DND-41 (cell line): ENCODE measurements around the gene CRHR2.

Source experiments
- ATAC-seq: fragments of 200-7000 bp; cut with Tn5 transposase; 3 replicates; pipeline ENCODE4 v1.9.1; 2021; ENCODE audit warnings: low read depth; ENCODE audit not compliant: insufficient read depth
- DNase-seq: peaks from one replicate; pipeline ENCODE4 v3.0.0-alpha.2; 2020
- H2AFZ ChIP-seq: 2 replicates; pipeline ENCODE4 v1.6.0; 2012; ENCODE audit warnings: low read depth, low read length
- H3K27ac ChIP-seq: 2 replicates; pipeline ENCODE4 v1.5.1; 2012; ENCODE audit warnings: low read length, inconsistent platforms
- H3K27me3 ChIP-seq: fragments of 200-600 bp; sonication (generic); 2 replicates; pipeline ENCODE4 v1.6.0; 2012; ENCODE audit warnings: low read length, mild to moderate bottlenecking, inconsistent platforms; ENCODE audit not compliant: insufficient read depth, poor library complexity
- H3K36me3 ChIP-seq: 2 replicates; pipeline ENCODE4 v1.5.1; 2012; ENCODE audit warnings: low read length, inconsistent platforms; ENCODE audit not compliant: insufficient read depth
- H3K4me1 ChIP-seq: 2 replicates; pipeline ENCODE4 v1.5.1; 2012; ENCODE audit warnings: mild to moderate bottlenecking, low read length; ENCODE audit not compliant: insufficient read depth
- H3K4me2 ChIP-seq: 2 replicates; pipeline ENCODE4 v1.6.0; 2012; ENCODE audit warnings: mild to moderate bottlenecking, moderate library complexity, low read length, inconsistent platforms; ENCODE audit not compliant: insufficient read depth
- H3K4me3 ChIP-seq, 2 experiments: fragments of 200-600 bp in 1 of 2; shearing (Covaris generic) in 1 of 2; 2 replicates each; pipeline ENCODE4 v1.5.1; 2012 to 2016; ENCODE audit warnings: inconsistent platforms in 2 of 2, low read length in 2 of 2, mild to moderate bottlenecking in 2 of 2, low read depth in 1 of 2, moderate library complexity in 1 of 2
- H3K79me2 ChIP-seq: 2 replicates; pipeline ENCODE4 v1.6.0; 2012; ENCODE audit warnings: low read length, inconsistent platforms; ENCODE audit not compliant: insufficient read depth
- H3K9ac ChIP-seq: 2 replicates; pipeline ENCODE4 v1.6.0; 2012; ENCODE audit warnings: low read depth, mild to moderate bottlenecking, inconsistent platforms, low read length, moderate library complexity
- H3K9me3 ChIP-seq: 2 replicates; pipeline ENCODE4 v1.5.1; 2012; ENCODE audit warnings: low read length, moderate library complexity, mild to moderate bottlenecking, inconsistent platforms; ENCODE audit not compliant: insufficient read depth, severe bottlenecking
- H4K20me1 ChIP-seq: 2 replicates; pipeline ENCODE4 v1.6.0; 2012; ENCODE audit warnings: low read length; ENCODE audit not compliant: insufficient read depth
- EZH2 ChIP-seq: IDR thresholded peaks from 3 replicates; pipeline ENCODE4 v1.6.1; 2012; ENCODE audit warnings: borderline replicate concordance, low read depth, mild to moderate bottlenecking, moderate library complexity, low read length, inconsistent platforms; ENCODE audit not compliant: severe bottlenecking
- TF ChIP-seq, protein P1 (sequence below): IDR thresholded peaks from 2 replicates; pipeline ENCODE4 v1.5.1; 2012; ENCODE audit warnings: borderline replicate concordance, low read length, moderate library complexity, mild to moderate bottlenecking; ENCODE audit not compliant: poor library complexity, severe bottlenecking; ENCODE audit errors: extremely low read depth

Gene CRHR2

DNA sequence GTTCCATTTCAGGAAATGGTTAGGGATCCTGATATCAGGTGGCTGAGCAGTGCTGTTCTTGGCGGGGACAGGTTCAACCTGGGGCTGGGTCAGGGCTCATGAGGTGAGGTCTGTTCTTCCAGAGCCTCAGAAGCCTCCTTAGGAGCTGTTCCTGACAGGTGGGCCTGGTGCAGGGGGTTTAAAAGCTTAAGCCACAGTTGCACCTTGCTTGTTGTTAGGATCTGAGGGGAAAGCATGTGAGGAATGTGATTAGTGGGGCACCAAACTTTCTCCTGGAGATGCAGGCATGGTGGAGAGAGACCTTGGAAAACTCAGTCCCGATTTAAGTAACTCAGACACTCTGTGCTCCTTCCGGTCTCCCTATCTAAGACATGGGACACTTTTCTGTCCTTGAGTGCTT is 18.7 kb upstream of the CRHR2 start:
- no peak overlapping the region for H3K4me3 ChIP-seq
- TF ChIP-seq, protein P1, sequence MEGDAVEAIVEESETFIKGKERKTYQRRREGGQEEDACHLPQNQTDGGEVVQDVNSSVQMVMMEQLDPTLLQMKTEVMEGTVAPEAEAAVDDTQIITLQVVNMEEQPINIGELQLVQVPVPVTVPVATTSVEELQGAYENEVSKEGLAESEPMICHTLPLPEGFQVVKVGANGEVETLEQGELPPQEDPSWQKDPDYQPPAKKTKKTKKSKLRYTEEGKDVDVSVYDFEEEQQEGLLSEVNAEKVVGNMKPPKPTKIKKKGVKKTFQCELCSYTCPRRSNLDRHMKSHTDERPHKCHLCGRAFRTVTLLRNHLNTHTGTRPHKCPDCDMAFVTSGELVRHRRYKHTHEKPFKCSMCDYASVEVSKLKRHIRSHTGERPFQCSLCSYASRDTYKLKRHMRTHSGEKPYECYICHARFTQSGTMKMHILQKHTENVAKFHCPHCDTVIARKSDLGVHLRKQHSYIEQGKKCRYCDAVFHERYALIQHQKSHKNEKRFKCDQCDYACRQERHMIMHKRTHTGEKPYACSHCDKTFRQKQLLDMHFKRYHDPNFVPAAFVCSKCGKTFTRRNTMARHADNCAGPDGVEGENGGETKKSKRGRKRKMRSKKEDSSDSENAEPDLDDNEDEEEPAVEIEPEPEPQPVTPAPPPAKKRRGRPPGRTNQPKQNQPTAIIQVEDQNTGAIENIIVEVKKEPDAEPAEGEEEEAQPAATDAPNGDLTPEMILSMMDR = no peak
- TF ChIP-seq EZH2 = no peak
- no peaks in the 10 kb centered on the region for H3K36me3 ChIP-seq
- peaks cover 13% of the 10 kb centered on the region for H3K27me3 ChIP-seq
- no peaks in the 10 kb centered on the region for H3K4me1 ChIP-seq
- H4K20me1 ChIP-seq = 0 out of 2 replicates have a peak, but pooled peaks cover 7% of the 10 kb centered on the region
- no peaks in the 10 kb centered on the region for H3K79me2 ChIP-seq
- no peaks in the 10 kb centered on the region for H3K9me3 ChIP-seq
- ATAC-seq (no peak), DNase-seq (no peak)
- no peak overlapping the region for H3K27ac ChIP-seq
- H3K4me2 ChIP-seq = no peak overlapping the region
- H3K9ac ChIP-seq = no peak overlapping the region
- H2AFZ ChIP-seq = no peak overlapping the region

DNA sequence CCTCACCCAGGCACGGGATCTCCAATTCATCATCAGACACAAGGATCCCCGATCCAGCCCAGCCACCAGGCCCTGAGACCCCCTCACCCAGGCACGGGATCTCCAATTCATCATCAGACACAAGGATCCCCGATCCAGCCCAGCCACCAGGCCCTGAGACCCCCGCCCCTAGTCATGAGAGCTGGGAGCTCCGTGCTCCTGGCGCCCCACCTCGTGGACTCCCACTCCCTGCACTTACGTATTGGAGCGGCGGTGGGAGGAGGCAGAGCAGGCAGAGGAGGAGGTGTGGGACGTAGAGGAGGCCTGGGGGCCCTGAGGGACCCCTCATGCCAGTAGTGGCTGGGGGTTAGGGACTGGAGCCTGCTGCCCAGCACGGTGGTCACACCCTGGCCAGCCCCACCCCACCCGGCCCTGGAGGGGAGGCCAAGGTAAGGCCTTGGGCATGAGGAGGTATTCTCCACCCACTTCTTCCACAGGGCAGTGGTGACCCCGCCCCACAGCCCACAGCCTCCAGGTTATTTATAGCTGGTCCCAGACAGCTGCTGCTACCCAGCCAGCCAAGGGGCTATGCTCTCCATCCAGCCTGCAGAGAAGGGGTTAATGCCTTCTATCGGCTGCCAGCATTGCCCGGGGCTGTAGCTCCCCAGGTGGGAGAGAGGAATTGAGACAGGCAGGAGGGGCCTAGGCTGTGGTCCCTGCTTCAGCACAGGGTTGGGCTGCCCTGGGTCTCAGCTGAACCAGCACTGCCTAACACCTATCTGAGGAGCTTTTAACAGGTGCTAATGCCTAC is 17.6 kb upstream of the CRHR2 start:
- Histone ChIP-seq H3K9ac (no peak overlapping the region), H3K79me2 (no peaks in the 10 kb centered on the region), H3K27me3 (peaks cover 16% of the 10 kb centered on the region), H3K4me2 (no peak overlapping the region), H3K4me1 (no peaks in the 10 kb centered on the region), H3K4me3 (no peak overlapping the region), H3K9me3 (no peaks in the 10 kb centered on the region), H2AFZ (no peak overlapping the region), H4K20me1 (0 out of 2 replicates have a peak, but pooled peaks cover 7% of the 10 kb centered on the region), H3K27ac (no peak overlapping the region), H3K36me3 (no peaks in the 10 kb centered on the region)
- ATAC-seq (no peak), DNase-seq (no peak)
- TF ChIP-seq EZH2 = no peak
- TF ChIP-seq, protein P1 = no peak

DNA sequence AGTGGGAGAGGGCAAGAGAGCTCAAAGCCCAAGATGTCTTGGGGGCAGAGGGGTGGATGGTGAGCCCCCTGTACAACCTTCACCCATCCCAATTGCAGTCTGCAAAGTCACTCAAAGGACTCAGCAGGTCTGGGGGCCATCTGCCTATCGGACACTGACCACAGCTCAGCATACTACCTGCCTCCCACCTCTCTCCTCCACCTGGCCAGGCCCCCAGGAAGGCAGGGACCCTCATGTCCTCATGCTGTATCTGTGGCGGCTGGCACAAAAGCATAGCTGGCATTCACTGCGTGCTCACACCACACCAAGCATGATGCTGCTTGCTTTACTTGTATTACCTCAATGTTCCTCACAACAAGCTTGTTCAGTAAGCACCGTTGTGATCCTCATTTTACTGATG is 16.2 kb upstream of the CRHR2 start:
- 0 out of 2 replicates have a peak, but pooled peaks cover 7% of the 10 kb centered on the region for H4K20me1 ChIP-seq

More for the DNA sequence above, 16.2 kb upstream of the CRHR2 start:
- H3K9ac ChIP-seq = no peak overlapping the region
- H3K4me2 ChIP-seq = no peak overlapping the region
- H3K79me2 ChIP-seq = no peaks in the 10 kb centered on the region
- H3K9me3 ChIP-seq = no peaks in the 10 kb centered on the region
- no peak for ATAC-seq
- no peak overlapping the region for H3K4me3 ChIP-seq
- peaks cover 18% of the 10 kb centered on the region for H3K27me3 ChIP-seq
- H3K27ac ChIP-seq = no peak overlapping the region
- no peak overlapping the region for H2AFZ ChIP-seq
- H3K4me1 ChIP-seq = no peaks in the 10 kb centered on the region
- TF ChIP-seq, protein P1 = no peak
- TF ChIP-seq EZH2 = no peak
- H3K36me3 ChIP-seq = no peaks in the 10 kb centered on the region
- DNase-seq = no peak
